PC-3 (cell line): ENCODE data around the gene IGSF8. TPM values are rescaled to one million over a fixed set of nuclear protein-coding genes. Genes with fewer than 3 reads are reported as not detected.

ENCODE experiments used
- ATAC-seq: fragments of 200-7000 bp; cut with Tn5 transposase; 2 replicates; pipeline ENCODE4 v1.9.1; 2020; ENCODE audit warnings: mild to moderate bottlenecking, moderate library complexity
- BruUV-seq: library from RNA; stranded (reverse); fragments of 400-500 nt; replicated peaks from 2 replicates; lab custom pipeline; 2021; lab: Mats Ljungman, UMichigan
- CTCF ChIA-PET: fragments of 300-600 bp; sonication (Branson Sonifier 250); formaldehyde crosslinking; loops from one replicate; lab custom pipeline; 2022; ENCODE audit warnings: antibody characterized with exemption; lab: Charles Lee
- POLR2A ChIA-PET: fragments of 300-600 bp; sonication (Branson Sonifier 250); formaldehyde crosslinking; loops from one replicate; lab custom pipeline; 2022; ENCODE audit warnings: antibody characterized with exemption; ENCODE audit not compliant: unreplicated experiment; lab: Charles Lee
- DNase-seq: peaks from one replicate; pipeline ENCODE4 v3.0.0-alpha.2; 2015
- H2AFZ ChIP-seq: fragments of 300-600 bp; sonication (generic); 2 replicates; pipeline ENCODE4 v1.6.0; 2016; ENCODE audit warnings: antibody characterized with exemption, low read length
- H3F3A ChIP-seq: fragments of 300-600 bp; sonication (generic); one replicate; pipeline ENCODE4 v1.6.0; 2017; ENCODE audit warnings: antibody characterized with exemption, low read length, control low read depth, mild to moderate bottlenecking; ENCODE audit not compliant: unreplicated experiment
- H3K27ac ChIP-seq: fragments of 300-600 bp; sonication (generic); 2 replicates; pipeline ENCODE4 v1.5.1; 2016; ENCODE audit warnings: mild to moderate bottlenecking, low read length
- H3K27me3 ChIP-seq: fragments of 300-600 bp; sonication (generic); 2 replicates; pipeline ENCODE4 v1.6.1; 2016; ENCODE audit warnings: low read length, mixed read lengths
- H3K36me3 ChIP-seq: fragments of 300-600 bp; sonication (generic); 2 replicates; pipeline ENCODE4 v1.6.1; 2016; ENCODE audit warnings: low read depth, mixed run types, low read length, mixed read lengths
- H3K4me1 ChIP-seq: fragments of 300-600 bp; sonication (generic); 2 replicates; pipeline ENCODE4 v1.5.1; 2016; ENCODE audit warnings: low read length; ENCODE audit not compliant: insufficient read depth
- H3K4me2 ChIP-seq: fragments of 300-600 bp; sonication (generic); 2 replicates; pipeline ENCODE4 v1.6.0; 2016; ENCODE audit warnings: low read length
- H3K4me3 ChIP-seq: fragments of 300-600 bp; sonication (generic); 2 replicates; pipeline ENCODE4 v1.5.1; 2016; ENCODE audit warnings: mild to moderate bottlenecking, low read length, mixed read lengths
- H3K79me2 ChIP-seq: fragments of 300-600 bp; sonication (generic); 2 replicates; pipeline ENCODE4 v1.6.1; 2017; ENCODE audit warnings: low read length, mixed read lengths
- H3K9ac ChIP-seq: fragments of 300-600 bp; sonication (generic); 2 replicates; pipeline ENCODE4 v1.6.0; 2016; ENCODE audit warnings: mild to moderate bottlenecking, low read length
- H3K9me2 ChIP-seq: fragments of 300-600 bp; sonication (generic); replicated peaks from 2 replicates; pipeline ENCODE4 v1.6.1; 2016; ENCODE audit warnings: mixed run types, low read length, mixed read lengths
- H3K9me3 ChIP-seq: fragments of 300-600 bp; sonication (generic); 2 replicates; pipeline ENCODE4 v1.6.1; 2016; ENCODE audit warnings: low read length, mixed read lengths
- H4K20me1 ChIP-seq: fragments of 300-600 bp; sonication (generic); 2 replicates; pipeline ENCODE4 v1.6.1; 2016; ENCODE audit warnings: low read length, mixed read lengths
- EZH2 ChIP-seq: fragments of 300-600 bp; sonication (generic); IDR thresholded peaks from one replicate; pipeline ENCODE4 v1.6.1; 2017; ENCODE audit warnings: antibody characterized with exemption, mild to moderate bottlenecking, low read length; ENCODE audit not compliant: unreplicated experiment
- EZH2phosphoT487 ChIP-seq: fragments of 300-600 bp; sonication (generic); IDR thresholded peaks from 2 replicates; pipeline ENCODE4 v1.6.1; 2018; ENCODE audit warnings: mild to moderate bottlenecking, antibody characterized with exemption, low read length, borderline replicate concordance
- intact Hi-C: fragments of 100-400 bp; cut with micrococcal nuclease; formaldehyde crosslinking; loops from 2 replicates; pipeline ENCODE4 v1.9.0; 2023
- total RNA-seq: library from RNA; depleted of rRNA; stranded (reverse); fragments of >200 nt; gene quantifications from 2 replicates; pipeline ENCODE4 v1.2.3, GENCODE V29; 2014
- TF ChIP-seq, protein P1 (sequence below): fragments of 300-600 bp; sonication (generic); conservative IDR thresholded peaks from 2 replicates; pipeline ENCODE4 v1.5.1; 2017; ENCODE audit warnings: antibody characterized with exemption, low read depth, mild to moderate bottlenecking, low read length

The IGSF8 gene
- total RNA-seq, 1 experiment from 2014 or later = 37.1 TPM

DNA sequence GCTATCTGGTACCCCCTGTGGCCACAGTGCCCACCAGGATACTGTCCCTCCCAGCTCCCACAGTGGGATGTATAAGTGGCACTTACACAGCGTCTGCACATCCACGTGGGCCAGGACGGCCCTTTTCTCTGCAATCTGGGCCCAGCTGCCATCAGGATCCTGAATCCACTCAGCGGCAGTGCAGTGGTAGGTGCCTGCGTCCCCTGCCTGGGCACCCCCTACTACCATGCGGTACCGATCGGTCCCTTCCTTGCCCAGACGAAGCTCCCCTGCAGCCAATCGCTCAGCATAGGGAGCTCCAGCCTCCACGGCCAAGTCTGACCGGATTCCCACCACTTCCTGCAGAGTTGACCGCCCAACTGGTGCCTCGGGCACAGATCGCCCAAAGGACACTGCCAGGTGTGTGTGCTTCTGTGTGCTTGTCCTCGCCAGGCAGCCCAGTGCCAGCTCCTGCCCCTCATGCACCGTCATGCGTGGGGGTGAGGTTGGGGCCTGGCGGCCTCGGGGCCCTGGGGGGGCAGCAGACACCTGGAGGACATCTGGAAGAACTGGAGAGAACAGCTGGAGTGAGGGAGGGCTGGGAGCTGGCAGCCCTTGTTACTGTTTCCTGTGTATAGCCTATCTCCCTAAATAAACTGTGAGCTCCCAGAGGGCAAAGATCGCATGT lies 4.7 kb downstream of the IGSF8 start:
- ATAC-seq = no peak
- ChIA-PET CTCF (no interaction called here), POLR2A (no interaction called here)

DNA sequence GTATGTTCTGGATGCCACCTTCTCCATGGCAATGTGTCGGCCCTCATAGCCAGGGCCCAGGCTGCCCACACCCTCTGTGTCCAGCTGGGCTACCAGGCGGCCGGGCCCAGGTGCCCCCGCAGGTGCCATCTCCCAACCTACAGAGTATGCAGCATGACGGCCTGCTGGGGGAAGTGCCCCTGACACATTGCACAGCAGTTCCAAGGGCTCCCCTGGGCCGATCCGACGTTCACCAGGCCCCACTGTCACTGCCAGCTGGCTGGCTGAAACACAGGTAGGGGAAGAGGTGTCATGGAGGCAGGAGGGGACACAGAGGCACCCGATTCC lies 5.4 kb downstream of the IGSF8 start:
- H3K9ac ChIP-seq = no peak overlapping the region
- H3K9me2 ChIP-seq = no peaks in the 10 kb centered on the region
- H2AFZ ChIP-seq = no peak overlapping the region
- no peak overlapping the region for H3K4me3 ChIP-seq
- ChIA-PET POLR2A (no interaction called here), CTCF (no interaction called here)
- peaks cover 19% of the 10 kb centered on the region for H3K4me1 ChIP-seq
- DNase-seq (no peak), ATAC-seq (no peak)
- H3K4me2 ChIP-seq = no peak overlapping the region
- intact Hi-C loops = no loop called here
- no peak overlapping the region for H3K27ac ChIP-seq
- no TSS peak for BruUV-seq
- TF ChIP-seq EZH2 (no peak), EZH2phosphoT487 (no peak)
- TF ChIP-seq, protein P1, sequence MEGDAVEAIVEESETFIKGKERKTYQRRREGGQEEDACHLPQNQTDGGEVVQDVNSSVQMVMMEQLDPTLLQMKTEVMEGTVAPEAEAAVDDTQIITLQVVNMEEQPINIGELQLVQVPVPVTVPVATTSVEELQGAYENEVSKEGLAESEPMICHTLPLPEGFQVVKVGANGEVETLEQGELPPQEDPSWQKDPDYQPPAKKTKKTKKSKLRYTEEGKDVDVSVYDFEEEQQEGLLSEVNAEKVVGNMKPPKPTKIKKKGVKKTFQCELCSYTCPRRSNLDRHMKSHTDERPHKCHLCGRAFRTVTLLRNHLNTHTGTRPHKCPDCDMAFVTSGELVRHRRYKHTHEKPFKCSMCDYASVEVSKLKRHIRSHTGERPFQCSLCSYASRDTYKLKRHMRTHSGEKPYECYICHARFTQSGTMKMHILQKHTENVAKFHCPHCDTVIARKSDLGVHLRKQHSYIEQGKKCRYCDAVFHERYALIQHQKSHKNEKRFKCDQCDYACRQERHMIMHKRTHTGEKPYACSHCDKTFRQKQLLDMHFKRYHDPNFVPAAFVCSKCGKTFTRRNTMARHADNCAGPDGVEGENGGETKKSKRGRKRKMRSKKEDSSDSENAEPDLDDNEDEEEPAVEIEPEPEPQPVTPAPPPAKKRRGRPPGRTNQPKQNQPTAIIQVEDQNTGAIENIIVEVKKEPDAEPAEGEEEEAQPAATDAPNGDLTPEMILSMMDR = no peak
- H3K79me2 ChIP-seq = 0 out of 2 replicates have a peak, but pooled peaks cover 7% of the 10 kb centered on the region
- no peaks in the 10 kb centered on the region for H3K27me3 ChIP-seq
- no peaks in the 10 kb centered on the region for H3F3A ChIP-seq
- H4K20me1 ChIP-seq = no peaks in the 10 kb centered on the region
- no peaks in the 10 kb centered on the region for H3K9me3 ChIP-seq
- no peaks in the 10 kb centered on the region for H3K36me3 ChIP-seq

More for the DNA sequence above, 4.7 kb downstream of the IGSF8 start:
- DNase-seq = no peak
- no peaks in the 10 kb centered on the region for H3K27me3 ChIP-seq
- no peak overlapping the region for H3K9ac ChIP-seq
- H3K9me3 ChIP-seq = no peaks in the 10 kb centered on the region
- no peaks in the 10 kb centered on the region for H3F3A ChIP-seq
- H3K36me3 ChIP-seq = no peaks in the 10 kb centered on the region
- H3K4me2 ChIP-seq = no peak overlapping the region
- H3K79me2 ChIP-seq = 0 out of 2 replicates have a peak, but pooled peaks cover 7% of the 10 kb centered on the region
- no peak overlapping the region for H3K27ac ChIP-seq
- no peaks in the 10 kb centered on the region for H3K9me2 ChIP-seq
- TF ChIP-seq EZH2phosphoT487 = no peak
- TF ChIP-seq EZH2 = no peak
- TF ChIP-seq, protein P1 = no peak
- intact Hi-C loops = no loop called here
- no peaks in the 10 kb centered on the region for H4K20me1 ChIP-seq
- H3K4me3 ChIP-seq = no peak overlapping the region
- peaks cover 19% of the 10 kb centered on the region for H3K4me1 ChIP-seq
- no TSS peak for BruUV-seq
- no peak overlapping the region for H2AFZ ChIP-seq

DNA sequence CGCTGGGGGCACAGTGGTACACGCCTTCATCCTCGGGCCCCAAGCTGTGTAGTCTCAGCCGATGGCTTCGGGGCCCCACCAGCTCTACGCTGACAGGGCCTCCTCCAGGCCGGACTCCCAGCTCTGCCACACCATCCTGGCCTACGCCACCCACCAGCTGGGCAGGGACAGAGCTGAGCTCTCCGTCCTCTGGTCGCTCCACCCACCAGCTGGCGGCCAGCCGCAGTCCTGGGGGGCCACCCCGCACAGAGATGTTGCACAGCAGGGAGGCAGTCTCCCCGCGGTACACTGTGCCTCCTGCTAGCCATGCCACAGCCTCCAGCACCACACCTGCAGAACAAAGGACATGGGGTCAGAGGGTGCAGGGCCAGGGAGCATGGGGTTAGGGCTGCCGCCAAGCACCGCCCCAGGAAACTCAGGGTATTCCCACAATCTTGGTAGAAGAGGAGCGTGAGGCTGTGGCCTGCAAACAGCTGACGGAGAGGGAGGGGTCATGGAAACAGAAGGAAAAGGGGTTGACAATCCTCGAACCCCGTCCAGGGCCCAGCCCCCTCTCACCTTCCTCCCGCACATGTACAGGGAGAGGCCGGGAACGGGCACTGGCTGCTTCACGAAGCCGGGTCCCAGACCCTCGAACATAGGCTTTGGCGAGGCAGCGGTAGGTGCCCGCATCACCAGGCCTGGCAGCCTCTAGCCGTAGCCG lies 5.9 kb downstream of the IGSF8 start:
- H2AFZ ChIP-seq = no peak overlapping the region
- DNase-seq = no peak
- no peaks in the 10 kb centered on the region for H3K9me3 ChIP-seq
- POLR2A ChIA-PET = no interaction called here
- no peak overlapping the region for H3K9ac ChIP-seq
- CTCF ChIA-PET = no interaction called here
- ATAC-seq = no peak
- no peaks in the 10 kb centered on the region for H3K36me3 ChIP-seq
- no TSS peak for BruUV-seq
- TF ChIP-seq EZH2 (no peak), EZH2phosphoT487 (no peak)
- TF ChIP-seq, protein P1 = no peak
- intact Hi-C loops = no loop called here
- no peaks in the 10 kb centered on the region for H3K27me3 ChIP-seq
- H4K20me1 ChIP-seq = no peaks in the 10 kb centered on the region
- H3K4me3 ChIP-seq = no peak overlapping the region
- no peaks in the 10 kb centered on the region for H3K9me2 ChIP-seq
- no peaks in the 10 kb centered on the region for H3F3A ChIP-seq
- H3K4me2 ChIP-seq = no peak overlapping the region
- H3K4me1 ChIP-seq = peaks cover 14% of the 10 kb centered on the region
- H3K79me2 ChIP-seq = 0 out of 2 replicates have a peak, but pooled peaks cover 5% of the 10 kb centered on the region
- H3K27ac ChIP-seq = no peak overlapping the region
